Esophagus squamous epithelium (tissue), 5 donors: ENCODE results near the gene SERGEF. TPM values are rescaled to one million over a fixed set of nuclear protein-coding genes. Genes with fewer than 3 reads are reported as not detected.
"Not testable (repeated sequence)": the region's sequence is repeated elsewhere in the genome, so short reads cannot be mapped to it uniquely, and the experiment has no call there.

ENCODE experiments used
- DNase-seq: peaks from one replicate; lab custom pipeline; 2025; lab: John Stamatoyannopoulos, UW
- H3K27ac ChIP-seq, 4 donors: fragments of 200-600 bp; sonication (generic); one replicate each; pipeline ENCODE4 v1.5.1; 2016 to 2019; ENCODE audit warnings: mild to moderate bottlenecking in 1 of 4
- H3K27me3 ChIP-seq, 4 donors: fragments of 200-600 bp; sonication (generic); 1 replicate in 3 of 4; 2 replicates in 1 of 4; pipeline versions ENCODE4 v1.5.1 to v1.6.0; 2017 to 2021; ENCODE audit warnings: antibody characterized with exemption in 1 of 4
- H3K36me3 ChIP-seq, 3 donors: fragments of 200-600 bp; sonication (generic); one replicate each; pipeline ENCODE4 v1.5.1; 2016 to 2019
- H3K4me1 ChIP-seq, 3 donors: fragments of 200-600 bp; sonication (generic); one replicate each; pipeline ENCODE4 v1.5.1; 2017 to 2019
- H3K4me3 ChIP-seq, 4 donors: fragments of 200-600 bp; sonication (generic); 1 replicate in 3 of 4; 2 replicates in 1 of 4; pipeline ENCODE4 v1.5.1; 2016 to 2019; ENCODE audit warnings: mild to moderate bottlenecking in 2 of 4, moderate library complexity in 1 of 4
- H3K9me3 ChIP-seq, 3 donors: fragments of 200-600 bp; sonication (generic); one replicate each; pipeline ENCODE4 v1.5.1; 2016 to 2019
- CTCF ChIP-seq, 6 experiments: fragments of 450-650 bp in 4 of 6; fragments of 200-600 bp in 2 of 6; sonication (generic) in 2 of 6; IDR thresholded peaks; one replicate each; pipeline ENCODE4 v1.5.1; 2016 to 2019; ENCODE audit warnings: antibody characterized with exemption in 6 of 6, mild to moderate bottlenecking in 4 of 6, moderate library complexity in 4 of 6
- POLR2A ChIP-seq, 4 donors: fragments of 450-650 bp; IDR thresholded peaks; one replicate each; pipeline ENCODE4 v1.6.1; 2017; ENCODE audit warnings: antibody characterized with exemption in 4 of 4, mild to moderate bottlenecking in 4 of 4, moderate library complexity in 3 of 4
- WGBS, 2 donors: methylation state at CpG; one replicate each; pipeline ENCODE4 v1.1.5; 2018; 5-methylcytosine and 5-hydroxymethylcytosine counted together
- intact Hi-C: fragments of 100-400 bp; cut with DNase I; formaldehyde crosslinking; loops from one replicate; pipeline ENCODE4 v1.15.0; 2022
- total RNA-seq, 4 donors: library from RNA; depleted of rRNA; stranded (reverse); fragments of >200 nt; gene quantifications; one replicate each; pipeline ENCODE4 v1.1.0, GENCODE V29; 2016
- donor health status: DM: yes; HTN: yes; CAD: no.

SERGEF gene
- total RNA-seq, 4 donors from 2014 or later: 4.2 to 35.7 (median 13.4) TPM

GRCh38 chr11:18000760-18001159 lies 12.1 kb downstream of the SERGEF start:
- no peaks in the 10 kb centered on the region for H3K9me3 ChIP-seq
- 95 to 100% methylated on average over 1 of the region's 1 CpG for WGBS, 2 donors
- intact Hi-C loops: no loop called here

GRCh38 chr11:18000128-18000527 lies 12.7 kb downstream of the SERGEF start:
- peaks cover 0 to 95% (median 6%) of the 10 kb centered on the region in 3 donors for H3K36me3 ChIP-seq
- intact Hi-C loops, H3K4me1 ChIP-seq: not testable (repeated sequence)

More at GRCh38 chr11:18000760-18001159, 12.1 kb downstream of the SERGEF start:
- Histone ChIP-seq H3K36me3 (peaks cover 0 to 95% (median 6%) of the 10 kb centered on the region in 3 donors), H3K27ac (no peak overlapping the region), H3K4me1 (no peaks in the 10 kb centered on the region), H3K27me3 (no peaks in the 10 kb centered on the region), H3K4me3 (no peak overlapping the region)
- no peak for DNase-seq
- no peak for TF ChIP-seq POLR2A (IDR thresholded peaks at IDR 0.05)
- no peak for TF ChIP-seq CTCF (IDR thresholded peaks at IDR 0.05)

GRCh38 chr11:17992916-17993315 lies 19.9 kb downstream of the SERGEF start:
- Histone ChIP-seq H3K36me3 (peaks cover 0 to 75% (median 0%) of the 10 kb centered on the region in 3 donors), H3K27ac (peak overlapping the region in 1 of 4 donors; percentile 1), H3K27me3 (no peaks in the 10 kb centered on the region), H3K4me1 (peaks cover 0 to 14% (median 0%) of the 10 kb centered on the region in 3 donors), H3K9me3 (no peaks in the 10 kb centered on the region), H3K4me3 (no peak overlapping the region)
- 26 to 46% methylated on average over 2 of the region's 2 CpGs for WGBS, 2 donors
- no peak for DNase-seq
- TF ChIP-seq POLR2A (IDR thresholded peaks at IDR 0.05) (no peak), CTCF (IDR thresholded peaks at IDR 0.05) (no peak)
- intact Hi-C loops: no loop called here

More at GRCh38 chr11:18000128-18000527, 12.7 kb downstream of the SERGEF start:
- H3K9me3 ChIP-seq, H3K27ac ChIP-seq, DNase-seq, H3K27me3 ChIP-seq, H3K4me3 ChIP-seq: not testable (repeated sequence)
- WGBS, 2 donors: 98 to 100% methylated on average over 4 of the region's 4 CpGs

GRCh38 chr11:17991783-17992433 lies 20.9 kb downstream of the SERGEF start:
- Histone ChIP-seq H3K27me3 (no peaks in the 10 kb centered on the region), H3K4me1 (peaks cover 0 to 15% (median 0%) of the 10 kb centered on the region in 3 donors), H3K9me3 (no peaks in the 10 kb centered on the region), H3K36me3 (peaks cover 0 to 75% (median 0%) of the 10 kb centered on the region in 3 donors), H3K27ac (no peak overlapping the region), H3K4me3 (no peak overlapping the region)
- intact Hi-C loops: no loop called here
- WGBS, 2 donors: 49 to 56% methylated on average over 4 of the region's 4 CpGs
- TF ChIP-seq CTCF (IDR thresholded peaks at IDR 0.05): peak; percentile 64 to 77 (median 74)
- TF ChIP-seq POLR2A (IDR thresholded peaks at IDR 0.05): no peak
- DNase-seq: no peak

GRCh38 chr11:17989306-17989705 lies 23.5 kb downstream of the SERGEF start:
- 93 to 94% methylated on average over 1 of the region's 1 CpG for WGBS, 2 donors
- TF ChIP-seq POLR2A (IDR thresholded peaks at IDR 0.05) (no peak), CTCF (IDR thresholded peaks at IDR 0.05) (no peak)
- no peak overlapping the region for H3K4me3 ChIP-seq
- no peak for DNase-seq
- no peak overlapping the region for H3K27ac ChIP-seq
- no peaks in the 10 kb centered on the region for H3K27me3 ChIP-seq
- H3K4me1 ChIP-seq: peaks cover 6 to 38% (median 7%) of the 10 kb centered on the region in 3 donors
- peaks cover 0 to 72% (median 0%) of the 10 kb centered on the region in 3 donors for H3K36me3 ChIP-seq
- H3K9me3 ChIP-seq: no peaks in the 10 kb centered on the region
- intact Hi-C loops: no loop called here
